HG02938 (cell line): ENCODE measurements around the gene ZBED1.
"Not testable (repeated sequence)": the region's sequence is repeated elsewhere in the genome, so short reads cannot be mapped to it uniquely, and the experiment has no call there.

Experiments used
- ATAC-seq: cut with Tn5 transposase; IDR thresholded peaks from one replicate; pipeline ENCODE4 v1.9.1; 2021; ENCODE audit warnings: mild to moderate bottlenecking, moderate library complexity; ENCODE audit not compliant: unreplicated experiment

Gene ZBED1

GRCh38 chrX:2498781-2499302 is 1.9 kb downstream of the ZBED1 start:
- no peak for ATAC-seq

- ATAC-seq = no peak
These were observed 2.6 kb downstream of the ZBED1 start for GRCh38 chrX:2497961-2498780.

GRCh38 chrX:2495595-2495994 is 5.2 kb downstream of the ZBED1 start:
- no peak for ATAC-seq

- no peak for ATAC-seq
These were observed 8.1 kb downstream of the ZBED1 start for GRCh38 chrX:2492531-2493218.

- ATAC-seq = no peak
These were observed 10.1 kb downstream of the ZBED1 start for GRCh38 chrX:2490634-2491033.

GRCh38 chrX:2489446-2490445 is 11.0 kb downstream of the ZBED1 start:
- no peak for ATAC-seq

- ATAC-seq = no peak
These were observed 12.0 kb downstream of the ZBED1 start for GRCh38 chrX:2488621-2489285.

- no peak for ATAC-seq
These were observed 13.4 kb downstream of the ZBED1 start for GRCh38 chrX:2487366-2487765.

GRCh38 chrX:2486476-2487133 is 14.2 kb downstream of the ZBED1 start:
- ATAC-seq = no peak

- no peak for ATAC-seq
These were observed 14.9 kb downstream of the ZBED1 start for GRCh38 chrX:2485789-2486345.

GRCh38 chrX:2484721-2485648 is 15.8 kb downstream of the ZBED1 start:
- ATAC-seq = no peak

GRCh38 chrX:2484256-2484655 is 16.5 kb downstream of the ZBED1 start:
- ATAC-seq = no peak

GRCh38 chrX:2483398-2484060 is 17.2 kb downstream of the ZBED1 start:
- ATAC-seq = no peak

- not testable (repeated sequence) for ATAC-seq
These were observed 19.2 kb downstream of the ZBED1 start for GRCh38 chrX:2481597-2481996.

- not testable (repeated sequence) for ATAC-seq
These were observed 20.8 kb downstream of the ZBED1 start for GRCh38 chrX:2479982-2480381.

GRCh38 chrX:2479420-2479780 is 21.4 kb downstream of the ZBED1 start:
- ATAC-seq = no peak

GRCh38 chrX:2478546-2479419 is 22.0 kb downstream of the ZBED1 start:
- ATAC-seq = no peak
